ENCODE measurements around the gene KCTD2.
"Not testable (repeated sequence)": the region's sequence is repeated elsewhere in the genome, so short reads cannot be mapped to it uniquely, and the experiment has no call there.

KCTD2 gene

GRCh38 chr17:75051941-75052340 is 4.9 kb downstream of the KCTD2 start:
- no peak for DNase-seq (ENCODE audit: low read depth)

- no peak for DNase-seq (ENCODE audit: low read depth)
Measured at GRCh38 chr17:75059369-75060345, 12.6 kb downstream of the KCTD2 start.

GRCh38 chr17:75060434-75061054 is 13.5 kb downstream of the KCTD2 start:
- DNase-seq (ENCODE audit: low read depth): no peak

- DNase-seq (ENCODE audit: low read depth): no peak
Measured at GRCh38 chr17:75061055-75061438, 14.0 kb downstream of the KCTD2 start.

GRCh38 chr17:75061618-75062017 is 14.6 kb downstream of the KCTD2 start:
- no peak for DNase-seq (ENCODE audit: low read depth)

GRCh38 chr17:75063201-75063600 is 16.2 kb downstream of the KCTD2 start:
- DNase-seq (ENCODE audit: low read depth): no peak

- no peak for DNase-seq (ENCODE audit: low read depth)
Measured at GRCh38 chr17:75063626-75064025, 16.6 kb downstream of the KCTD2 start.

GRCh38 chr17:75064040-75064439 is 17.0 kb downstream of the KCTD2 start:
- DNase-seq (ENCODE audit: low read depth): no peak

- no peak for DNase-seq (ENCODE audit: low read depth)
Measured at GRCh38 chr17:75064460-75064859, 17.4 kb downstream of the KCTD2 start.

GRCh38 chr17:75064867-75065561 is 18.0 kb downstream of the KCTD2 start:
- DNase-seq (ENCODE audit: low read depth): no peak

GRCh38 chr17:75065562-75066151 is 18.6 kb downstream of the KCTD2 start:
- no peak for DNase-seq (ENCODE audit: low read depth)

- DNase-seq (ENCODE audit: low read depth): no peak
Measured at GRCh38 chr17:75067856-75068255, 20.8 kb downstream of the KCTD2 start.

- DNase-seq (ENCODE audit: low read depth): no peak
Measured at GRCh38 chr17:75068750-75069149, 21.7 kb downstream of the KCTD2 start.

- DNase-seq (ENCODE audit: low read depth): no peak
Measured at GRCh38 chr17:75069783-75070182, 22.8 kb downstream of the KCTD2 start.

GRCh38 chr17:75071478-75072271 is 24.6 kb downstream of the KCTD2 start:
- not testable (repeated sequence) for DNase-seq (ENCODE audit: low read depth)

- DNase-seq (ENCODE audit: low read depth): not testable (repeated sequence)
Measured at GRCh38 chr17:75072909-75073308, 25.9 kb downstream of the KCTD2 start.

GRCh38 chr17:75073618-75074047 is 26.6 kb downstream of the KCTD2 start:
- DNase-seq (ENCODE audit: low read depth): no peak

- DNase-seq (ENCODE audit: low read depth): no peak
Measured at GRCh38 chr17:75074532-75074931, 27.5 kb downstream of the KCTD2 start.

GRCh38 chr17:75075597-75076336 is 28.7 kb downstream of the KCTD2 start:
- no peak for DNase-seq (ENCODE audit: low read depth)

- DNase-seq (ENCODE audit: low read depth): no peak
Measured at GRCh38 chr17:75077072-75077495, 30.1 kb downstream of the KCTD2 start.

Measured in activated T-helper 1 cell treated with Interleukin-2 at 50 U/mL for 16 hours (primary cell).